ENCODE results near the gene ROBO3.

The ROBO3 gene

GRCh38 chr11:124838805-124839127 lies 26.5 kb upstream of the ROBO3 start:
- H3K4me2 ChIP-seq (ENCODE audit: insufficient read depth, low read length): no peak overlapping the region
- ATAC-seq (ENCODE audit: insufficient read depth, low read depth) (no peak), DNase-seq (no peak)
- no peak overlapping the region for H2AFZ ChIP-seq (ENCODE audit: low read depth, low read length)
- H3K36me3 ChIP-seq (ENCODE audit: insufficient read depth, low read length): no peaks in the 10 kb centered on the region
- TF ChIP-seq CTCF (IDR thresholded peaks at IDR 0.05; ENCODE audit: borderline replicate concordance, extremely low read depth, low read length, poor library complexity, severe bottlenecking): no peak
- no peak for TF ChIP-seq EZH2 (IDR thresholded peaks at IDR 0.05; ENCODE audit: borderline replicate concordance, low read depth, low read length, severe bottlenecking)
- no peaks in the 10 kb centered on the region for H4K20me1 ChIP-seq (ENCODE audit: insufficient read depth, low read length)
- H3K27me3 ChIP-seq (ENCODE audit: insufficient read depth, low read length, poor library complexity): peaks cover 20% of the 10 kb centered on the region
- H3K27ac ChIP-seq (ENCODE audit: low read length): no peak overlapping the region
- no peaks in the 10 kb centered on the region for H3K9me3 ChIP-seq (ENCODE audit: insufficient read depth, low read length, severe bottlenecking)
- no peak overlapping the region for H3K9ac ChIP-seq (ENCODE audit: low read depth, low read length)
- no peaks in the 10 kb centered on the region for H3K4me1 ChIP-seq (ENCODE audit: insufficient read depth, low read length)
- no peak overlapping the region for H3K4me3 ChIP-seq (ENCODE audit: low read depth in 1 of 2, low read length in 2 of 2)
- H3K79me2 ChIP-seq (ENCODE audit: insufficient read depth, low read length): no peaks in the 10 kb centered on the region

- no peak overlapping the region for H3K27ac ChIP-seq (ENCODE audit: low read length)
- DNase-seq (no peak), ATAC-seq (ENCODE audit: insufficient read depth, low read depth) (no peak)
- no peaks in the 10 kb centered on the region for H3K79me2 ChIP-seq (ENCODE audit: insufficient read depth, low read length)
- no peaks in the 10 kb centered on the region for H3K4me1 ChIP-seq (ENCODE audit: insufficient read depth, low read length)
- no peak overlapping the region for H3K4me2 ChIP-seq (ENCODE audit: insufficient read depth, low read length)
- TF ChIP-seq CTCF (IDR thresholded peaks at IDR 0.05; ENCODE audit: borderline replicate concordance, extremely low read depth, low read length, poor library complexity, severe bottlenecking): no peak
- no peak overlapping the region for H3K9ac ChIP-seq (ENCODE audit: low read depth, low read length)
- no peak overlapping the region for H2AFZ ChIP-seq (ENCODE audit: low read depth, low read length)
- H3K9me3 ChIP-seq (ENCODE audit: insufficient read depth, low read length, severe bottlenecking): no peaks in the 10 kb centered on the region
- peaks cover 21% of the 10 kb centered on the region for H3K27me3 ChIP-seq (ENCODE audit: insufficient read depth, low read length, poor library complexity)
- no peaks in the 10 kb centered on the region for H4K20me1 ChIP-seq (ENCODE audit: insufficient read depth, low read length)
- no peak overlapping the region for H3K4me3 ChIP-seq (ENCODE audit: low read depth in 1 of 2, low read length in 2 of 2)
- H3K36me3 ChIP-seq (ENCODE audit: insufficient read depth, low read length): no peaks in the 10 kb centered on the region
These were observed 25.9 kb upstream of the ROBO3 start for GRCh38 chr11:124839128-124839971.

GRCh38 chr11:124839972-124840621 lies 25.1 kb upstream of the ROBO3 start:
- H3K36me3 ChIP-seq (ENCODE audit: insufficient read depth, low read length): no peaks in the 10 kb centered on the region
- no peak overlapping the region for H3K4me2 ChIP-seq (ENCODE audit: insufficient read depth, low read length)
- H3K79me2 ChIP-seq (ENCODE audit: insufficient read depth, low read length): no peaks in the 10 kb centered on the region
- DNase-seq (no peak), ATAC-seq (ENCODE audit: insufficient read depth, low read depth) (no peak)
- no peak for TF ChIP-seq EZH2 (IDR thresholded peaks at IDR 0.05; ENCODE audit: borderline replicate concordance, low read depth, low read length, severe bottlenecking)
- no peak for TF ChIP-seq CTCF (IDR thresholded peaks at IDR 0.05; ENCODE audit: borderline replicate concordance, extremely low read depth, low read length, poor library complexity, severe bottlenecking)
- H3K4me3 ChIP-seq (ENCODE audit: low read depth in 1 of 2, low read length in 2 of 2): no peak overlapping the region
- no peak overlapping the region for H3K9ac ChIP-seq (ENCODE audit: low read depth, low read length)
- no peak overlapping the region for H3K27ac ChIP-seq (ENCODE audit: low read length)
- H3K27me3 ChIP-seq (ENCODE audit: insufficient read depth, low read length, poor library complexity): peaks cover 21% of the 10 kb centered on the region
- no peaks in the 10 kb centered on the region for H3K9me3 ChIP-seq (ENCODE audit: insufficient read depth, low read length, severe bottlenecking)
- H2AFZ ChIP-seq (ENCODE audit: low read depth, low read length): no peak overlapping the region
- H3K4me1 ChIP-seq (ENCODE audit: insufficient read depth, low read length): no peaks in the 10 kb centered on the region
- H4K20me1 ChIP-seq (ENCODE audit: insufficient read depth, low read length): no peaks in the 10 kb centered on the region

Measured in DND-41 (cell line).